ENCODE results near the gene DENND1A. TPM values are rescaled to one million over a fixed set of nuclear protein-coding genes. Genes with fewer than 3 reads are reported as not detected.

Gene DENND1A
- total and polyA plus RNA-seq, 12 donors, result 7.3 to 36.7 (median 19.6) TPM

- WGBS, 4 donors, result 43 to 52% (median 48%) methylated on average over 12 of the region's 12 CpGs
- no peak overlapping the region for H3K4me3 ChIP-seq
- no peaks in the 10 kb centered on the region for H3K27me3 ChIP-seq
- H3K9me3 ChIP-seq (replicated peaks in 1 of 3), result no peaks in the 10 kb centered on the region
- H3K36me3 ChIP-seq (replicated peaks in 1 of 2), result no peaks in the 10 kb centered on the region
- H3K27ac ChIP-seq, result peak overlapping the region in 1 of 5 donors; percentile 22
- TF ChIP-seq CTCF (IDR thresholded peaks at IDR 0.05), result no peak
- TF ChIP-seq POLR2A (IDR thresholded peaks at IDR 0.05), result no peak
- intact Hi-C loops (cut with DNase I), result no loop called here
- peak; percentile 60 to 92 (median 66) for DNase-seq
- peaks cover 3 to 16% of the 10 kb centered on the region in 2 donors for H3K4me1 ChIP-seq (replicated peaks in 1 of 2)
Observed at GRCh38 chr9:123642291-123643278, 287.3 kb downstream of the DENND1A start.

DNA sequence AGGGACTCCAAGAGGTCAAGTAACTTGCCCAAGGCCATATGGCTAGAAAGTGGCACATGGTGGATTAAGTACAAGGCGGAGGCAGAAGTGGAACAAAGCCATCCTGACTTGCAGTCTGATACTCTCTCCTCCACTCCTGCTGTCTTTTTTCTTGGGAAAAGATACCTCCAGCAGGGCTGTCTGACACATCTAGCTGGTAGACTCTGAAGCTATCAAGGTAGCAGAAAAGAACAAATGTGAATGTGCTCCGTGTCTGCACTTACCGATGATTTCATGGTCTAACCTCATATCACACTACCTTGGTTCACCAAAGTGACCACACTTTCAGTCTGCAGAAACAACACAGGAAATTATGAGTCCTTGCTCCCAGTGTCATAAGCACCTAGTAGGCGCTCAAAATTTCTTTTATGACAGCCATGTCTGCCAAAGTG is 289.1 kb downstream of the DENND1A start:
- Histone ChIP-seq H3K9me3 (replicated peaks in 1 of 3) (no peaks in the 10 kb centered on the region), H3K27ac (no peak overlapping the region), H3K4me1 (replicated peaks in 1 of 2) (peaks cover 3 to 16% of the 10 kb centered on the region in 2 donors), H3K36me3 (replicated peaks in 1 of 2) (no peaks in the 10 kb centered on the region), H3K4me3 (no peak overlapping the region), H3K27me3 (no peaks in the 10 kb centered on the region)
- TF ChIP-seq POLR2A (IDR thresholded peaks at IDR 0.05) (no peak), CTCF (IDR thresholded peaks at IDR 0.05) (no peak)
- no peak for DNase-seq
- intact Hi-C loops (cut with DNase I), result no loop called here
- WGBS, 4 donors, result 75 to 98% (median 93%) methylated on average over 3 to 4 of the region's 4 CpGs

- Histone ChIP-seq H3K4me3 (no peak overlapping the region), H3K4me1 (replicated peaks in 1 of 2) (peaks cover 12 to 24% of the 10 kb centered on the region in 2 donors), H3K27me3 (no peaks in the 10 kb centered on the region), H3K36me3 (replicated peaks in 1 of 2) (no peaks in the 10 kb centered on the region), H3K27ac (no peak overlapping the region), H3K9me3 (replicated peaks in 1 of 3) (no peaks in the 10 kb centered on the region)
- WGBS, 4 donors, result 92 to 100% (median 97%) methylated on average over 1 of the region's 1 CpG
- TF ChIP-seq POLR2A (IDR thresholded peaks at IDR 0.05), result no peak
- TF ChIP-seq CTCF (IDR thresholded peaks at IDR 0.05), result no peak
- DNase-seq, result no peak
- intact Hi-C loops (cut with DNase I), result no loop called here
Observed at GRCh38 chr9:123639743-123640142, 290.2 kb downstream of the DENND1A start.

GRCh38 chr9:123637945-123638634 is 291.8 kb downstream of the DENND1A start:
- H3K27me3 ChIP-seq, result no peaks in the 10 kb centered on the region
- no peak for DNase-seq
- H3K4me3 ChIP-seq, result peak overlapping the region in 1 of 4 donors; percentile 7
- no peaks in the 10 kb centered on the region for H3K9me3 ChIP-seq (replicated peaks in 1 of 3)
- TF ChIP-seq CTCF (IDR thresholded peaks at IDR 0.05) (no peak), POLR2A (IDR thresholded peaks at IDR 0.05) (no peak)
- no peaks in the 10 kb centered on the region for H3K36me3 ChIP-seq (replicated peaks in 1 of 2)
- intact Hi-C loops (cut with DNase I), result no loop called here
- peaks cover 16 to 26% of the 10 kb centered on the region in 2 donors for H3K4me1 ChIP-seq (replicated peaks in 1 of 2)
- 61 to 73% (median 70%) methylated on average over 9 to 10 of the region's 10 CpGs for WGBS, 4 donors
- no peak overlapping the region for H3K27ac ChIP-seq

Data from adrenal gland (tissue), 12 donors.